Uterus (tissue), 4 donors: ENCODE data around the gene HMCN1. TPM values are rescaled to one million over a fixed set of nuclear protein-coding genes. Genes with fewer than 3 reads are reported as not detected.

Experiments used
- DNase-seq, 2 donors: peaks; one replicate each; pipeline ENCODE4 v3.0.0-alpha.2; 2019 to 2020
- H3K27ac ChIP-seq, 2 donors: fragments of 200-600 bp; sonication (generic); 1 replicate in 1 of 2; 2 replicates in 1 of 2; pipeline ENCODE4 v1.5.1; 2016 to 2018
- H3K27me3 ChIP-seq, 2 donors: fragments of 200-600 bp; sonication (generic); one replicate each; pipeline ENCODE4 v1.5.1; 2018 to 2019; ENCODE audit warnings: control low read depth in 1 of 2
- H3K36me3 ChIP-seq, 2 donors: fragments of 200-600 bp; sonication (generic); one replicate each; pipeline ENCODE4 v1.5.1; 2019; ENCODE audit warnings: control low read depth in 1 of 2
- H3K4me1 ChIP-seq, 2 donors: fragments of 200-600 bp; sonication (generic); one replicate each; pipeline ENCODE4 v1.5.1; 2018 to 2019; ENCODE audit warnings: control low read depth in 1 of 2
- H3K4me3 ChIP-seq, 2 donors: fragments of 200-600 bp; sonication (generic); 1 replicate in 1 of 2; 2 replicates in 1 of 2; pipeline ENCODE4 v1.5.1; 2018 to 2019; ENCODE audit warnings: mild to moderate bottlenecking in 1 of 2
- H3K9me3 ChIP-seq, 2 donors: fragments of 200-600 bp; sonication (generic); one replicate each; pipeline ENCODE4 v1.5.1; 2019; ENCODE audit warnings: control low read depth in 1 of 2
- POLR2A ChIP-seq, 2 donors: fragments of 450-650 bp; IDR thresholded peaks; one replicate each; pipeline ENCODE4 v1.6.1; 2016; ENCODE audit warnings: antibody characterized with exemption in 2 of 2, mild to moderate bottlenecking in 1 of 2, moderate library complexity in 1 of 2
- intact Hi-C: fragments of 100-400 bp; cut with DNase I; formaldehyde crosslinking; loops from one replicate; pipeline ENCODE4 v1.15.1; 2023; ENCODE audit warnings: low total_unique reads
- total RNA-seq, 4 donors: library from RNA; depleted of rRNA in 3 of 4; stranded (reverse); fragments of >200 nt in 3 of 4; gene quantifications; one replicate each; pipeline versions ENCODE4 v1.1.0 to v1.2.4, GENCODE V29; 2014 to 2023
- TF ChIP-seq, protein P1 (sequence below), 4 experiments: fragments of 200-600 bp in 2 of 4; fragments of 450-650 bp in 2 of 4; sonication (generic) in 2 of 4; IDR thresholded peaks; one replicate each; pipeline ENCODE4 v1.5.1; 2016 to 2019; ENCODE audit warnings: antibody characterized with exemption in 4 of 4, mild to moderate bottlenecking in 2 of 4, moderate library complexity in 1 of 4
- donor health status: DM: yes; HTN: yes; CAD: no.

HMCN1 gene
- total RNA-seq, 4 donors from 2014 or later = 0.59 to 92.9 (median 5.1) TPM

DNA sequence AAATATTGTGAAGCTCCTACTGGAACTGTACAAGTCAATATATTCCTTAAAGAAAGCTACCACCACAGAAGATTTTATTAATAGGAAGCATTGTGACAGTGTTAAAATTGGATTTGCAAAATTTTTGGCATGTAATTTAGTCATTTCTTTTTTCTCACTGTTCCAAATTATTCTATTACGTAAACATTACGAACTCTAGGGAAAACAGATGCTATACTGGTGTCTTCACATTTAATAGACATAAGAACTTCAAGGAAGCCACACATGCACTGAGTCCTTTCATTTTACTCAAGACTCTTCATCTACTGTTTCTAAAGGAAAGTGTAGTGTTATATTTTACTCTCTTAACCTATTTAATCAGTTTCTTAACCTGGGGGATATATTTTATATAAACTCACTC, 135.4 kb downstream of the HMCN1 start:
- DNase-seq = no peak
- no peak for TF ChIP-seq POLR2A (IDR thresholded peaks at IDR 0.05)
- TF ChIP-seq, protein P1, sequence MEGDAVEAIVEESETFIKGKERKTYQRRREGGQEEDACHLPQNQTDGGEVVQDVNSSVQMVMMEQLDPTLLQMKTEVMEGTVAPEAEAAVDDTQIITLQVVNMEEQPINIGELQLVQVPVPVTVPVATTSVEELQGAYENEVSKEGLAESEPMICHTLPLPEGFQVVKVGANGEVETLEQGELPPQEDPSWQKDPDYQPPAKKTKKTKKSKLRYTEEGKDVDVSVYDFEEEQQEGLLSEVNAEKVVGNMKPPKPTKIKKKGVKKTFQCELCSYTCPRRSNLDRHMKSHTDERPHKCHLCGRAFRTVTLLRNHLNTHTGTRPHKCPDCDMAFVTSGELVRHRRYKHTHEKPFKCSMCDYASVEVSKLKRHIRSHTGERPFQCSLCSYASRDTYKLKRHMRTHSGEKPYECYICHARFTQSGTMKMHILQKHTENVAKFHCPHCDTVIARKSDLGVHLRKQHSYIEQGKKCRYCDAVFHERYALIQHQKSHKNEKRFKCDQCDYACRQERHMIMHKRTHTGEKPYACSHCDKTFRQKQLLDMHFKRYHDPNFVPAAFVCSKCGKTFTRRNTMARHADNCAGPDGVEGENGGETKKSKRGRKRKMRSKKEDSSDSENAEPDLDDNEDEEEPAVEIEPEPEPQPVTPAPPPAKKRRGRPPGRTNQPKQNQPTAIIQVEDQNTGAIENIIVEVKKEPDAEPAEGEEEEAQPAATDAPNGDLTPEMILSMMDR (IDR thresholded peaks at IDR 0.05) = no peak
- intact Hi-C loops = no loop called here

DNA sequence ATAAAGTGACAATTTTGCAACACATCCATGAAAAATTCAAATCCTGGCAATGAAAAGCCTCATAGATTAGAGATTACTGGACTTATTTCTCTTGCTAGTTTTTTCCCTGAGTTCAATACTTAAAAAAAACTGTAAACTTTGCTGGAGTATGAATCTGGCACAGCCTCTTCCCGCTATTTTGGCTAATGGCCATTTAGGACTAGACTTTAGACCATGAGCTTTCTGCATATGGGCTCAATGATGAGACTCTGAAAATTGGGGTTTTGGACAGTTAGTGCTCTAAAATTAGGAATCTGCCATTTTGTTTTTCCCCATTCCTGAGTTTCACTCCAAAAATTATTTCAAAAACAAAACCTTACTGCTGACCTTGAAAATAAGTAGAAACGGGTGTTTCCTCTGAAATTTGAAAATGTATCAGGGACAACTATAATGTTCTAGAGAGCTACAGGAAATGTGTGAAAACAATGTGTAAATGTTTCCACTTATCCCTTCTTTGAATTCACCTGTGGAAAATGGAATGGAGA, 137.5 kb downstream of the HMCN1 start:
- TF ChIP-seq POLR2A (IDR thresholded peaks at IDR 0.05) = no peak
- TF ChIP-seq, protein P1 (IDR thresholded peaks at IDR 0.05) = no peak
- Histone ChIP-seq H3K4me3 (no peak overlapping the region), H3K27ac (no peak overlapping the region), H3K9me3 (no peaks in the 10 kb centered on the region), H3K4me1 (no peaks in the 10 kb centered on the region), H3K36me3 (no peaks in the 10 kb centered on the region), H3K27me3 (no peaks in the 10 kb centered on the region)
- no peak for DNase-seq
- intact Hi-C loops = no loop called here

More for the DNA sequence above, 135.4 kb downstream of the HMCN1 start:
- Histone ChIP-seq H3K4me3 (no peak overlapping the region), H3K9me3 (no peaks in the 10 kb centered on the region), H3K36me3 (no peaks in the 10 kb centered on the region), H3K27ac (no peak overlapping the region), H3K27me3 (no peaks in the 10 kb centered on the region), H3K4me1 (no peaks in the 10 kb centered on the region)

DNA sequence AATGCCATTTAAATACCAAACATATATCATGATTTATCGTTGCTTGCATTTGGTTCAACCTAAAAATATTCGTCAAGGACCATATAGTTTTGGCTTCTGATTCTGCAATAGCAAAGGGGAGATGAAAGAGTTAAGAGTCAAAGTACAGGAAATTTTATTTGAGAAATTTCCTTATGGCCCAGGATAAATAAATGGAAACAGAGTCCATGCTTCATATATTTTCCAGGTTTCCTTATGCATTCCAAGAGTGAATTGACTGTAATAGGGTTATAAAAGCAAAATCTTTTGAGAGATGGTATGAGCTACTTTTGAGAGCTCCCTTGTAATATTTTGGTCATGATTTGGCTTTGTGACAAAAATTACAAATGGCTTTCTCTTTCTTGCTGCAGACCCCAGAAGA, 140.1 kb downstream of the HMCN1 start:
- TF ChIP-seq, protein P1 (IDR thresholded peaks at IDR 0.05) = no peak
- no peak for TF ChIP-seq POLR2A (IDR thresholded peaks at IDR 0.05)
- no peak overlapping the region for H3K4me3 ChIP-seq
- H3K27me3 ChIP-seq = no peaks in the 10 kb centered on the region
- no peaks in the 10 kb centered on the region for H3K9me3 ChIP-seq
- no peak overlapping the region for H3K27ac ChIP-seq
- no peak for DNase-seq
- no peaks in the 10 kb centered on the region for H3K36me3 ChIP-seq
- H3K4me1 ChIP-seq = no peaks in the 10 kb centered on the region
- intact Hi-C loops = no loop called here

DNA sequence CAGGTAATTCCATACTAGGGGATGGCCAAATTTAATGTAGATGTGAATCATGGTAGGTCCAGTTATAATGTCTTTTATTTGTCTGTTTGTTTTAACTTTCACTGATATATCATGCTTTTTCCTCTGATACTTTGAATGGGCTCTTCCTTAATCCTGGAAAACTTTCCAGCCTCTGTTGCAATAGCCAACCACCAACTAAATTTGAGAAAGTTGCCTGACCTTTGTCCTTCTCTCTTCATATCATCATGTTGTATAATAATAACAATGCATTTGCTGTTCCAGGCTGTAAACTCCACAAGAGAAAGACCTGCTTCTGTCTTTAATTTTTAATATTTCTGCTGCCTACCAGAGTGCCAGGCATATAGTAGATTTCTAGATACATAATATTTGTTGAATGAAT, 146.1 kb downstream of the HMCN1 start:
- H3K27ac ChIP-seq = no peak overlapping the region
- no peak for TF ChIP-seq POLR2A (IDR thresholded peaks at IDR 0.05)
- TF ChIP-seq, protein P1 (IDR thresholded peaks at IDR 0.05) = no peak

DNA sequence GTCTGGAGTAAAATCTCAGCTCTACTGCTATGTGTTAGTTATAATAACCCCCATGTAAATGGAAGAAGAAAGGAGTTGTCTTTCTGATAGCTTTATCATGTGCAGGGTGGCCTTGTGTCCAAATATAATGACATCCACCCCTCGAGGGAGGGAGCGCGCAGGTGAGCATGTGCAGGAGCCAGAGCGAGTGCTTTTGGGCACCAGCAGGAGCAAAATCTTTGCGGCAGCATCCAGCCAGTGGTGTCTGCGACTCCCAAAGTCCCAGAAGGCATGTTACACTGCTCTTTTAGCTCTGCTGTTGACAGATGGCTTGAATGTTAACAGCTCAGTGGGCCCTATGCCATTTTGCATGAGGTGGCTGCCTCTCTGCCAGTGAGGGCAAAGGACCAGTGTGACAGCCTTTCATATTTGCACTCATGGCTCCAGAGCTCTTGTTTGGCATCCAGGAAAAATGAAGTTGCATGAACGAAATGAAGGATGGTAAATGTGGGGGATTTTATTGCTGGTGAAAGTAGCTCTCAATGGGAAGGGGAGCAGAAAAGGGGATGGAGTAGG, 146.7 kb downstream of the HMCN1 start:
- H3K4me3 ChIP-seq = no peak overlapping the region
- TF ChIP-seq, protein P1 (IDR thresholded peaks at IDR 0.05) = no peak
- TF ChIP-seq POLR2A (IDR thresholded peaks at IDR 0.05) = no peak
- H3K9me3 ChIP-seq = no peaks in the 10 kb centered on the region
- intact Hi-C loops = no loop called here
- no peaks in the 10 kb centered on the region for H3K27me3 ChIP-seq
- no peak overlapping the region for H3K27ac ChIP-seq
- H3K36me3 ChIP-seq = no peaks in the 10 kb centered on the region
- no peaks in the 10 kb centered on the region for H3K4me1 ChIP-seq
- no peak for DNase-seq

More for the DNA sequence above, 146.1 kb downstream of the HMCN1 start:
- Histone ChIP-seq H3K4me3 (no peak overlapping the region), H3K9me3 (no peaks in the 10 kb centered on the region), H3K4me1 (no peaks in the 10 kb centered on the region), H3K36me3 (no peaks in the 10 kb centered on the region), H3K27me3 (no peaks in the 10 kb centered on the region)
- intact Hi-C loops = no loop called here
- no peak for DNase-seq
